Liver (tissue), 3 donors: ENCODE measurements around the gene PKDREJ.

Experiments
- ATF3 ChIP-seq: IDR thresholded peaks from 2 replicates; pipeline ENCODE4 v1.6.1; 2016; ENCODE audit warnings: antibody characterized with exemption
- CTCF ChIP-seq: fragments of 150-350 bp; IDR thresholded peaks from 2 replicates; pipeline ENCODE4 v1.5.1; 2017; ENCODE audit warnings: improper control_type of control experiment, low read depth, low read length; ENCODE audit not compliant: missing input control
- EGR1 ChIP-seq, 2 donors: IDR thresholded peaks; 2 replicates each; pipeline ENCODE4 v1.6.1; 2016 to 2018; ENCODE audit warnings: antibody characterized with exemption in 2 of 2, low read depth in 2 of 2
- FOXA1 ChIP-seq: IDR thresholded peaks from 2 replicates; pipeline ENCODE4 v1.6.1; 2016; ENCODE audit warnings: antibody characterized with exemption
- GABPA ChIP-seq, 2 donors: IDR thresholded peaks in 1 of 2; conservative IDR thresholded peaks in 1 of 2; 2 replicates each; pipeline ENCODE4 v1.6.1; 2016; ENCODE audit warnings: antibody characterized with exemption in 2 of 2, mild to moderate bottlenecking in 1 of 2, moderate library complexity in 1 of 2
- HNF4A ChIP-seq, 2 donors: conservative IDR thresholded peaks; 2 replicates each; pipeline ENCODE4 v1.6.1; 2016; ENCODE audit warnings: antibody characterized with exemption in 2 of 2, mild to moderate bottlenecking in 2 of 2
- JUND ChIP-seq, 2 donors: IDR thresholded peaks; 2 replicates each; pipeline ENCODE4 v1.6.1; 2016; ENCODE audit warnings: antibody characterized with exemption in 2 of 2
- MAX ChIP-seq: IDR thresholded peaks from 2 replicates; pipeline ENCODE4 v1.6.1; 2016; ENCODE audit warnings: antibody characterized with exemption
- RAD21 ChIP-seq, 2 donors: IDR thresholded peaks; 2 replicates each; pipeline ENCODE4 v1.6.1; 2016; ENCODE audit warnings: antibody characterized with exemption in 2 of 2, mild to moderate bottlenecking in 2 of 2
- SP1 ChIP-seq: IDR thresholded peaks from 2 replicates; pipeline ENCODE4 v1.6.1; 2018; ENCODE audit warnings: antibody characterized with exemption, mild to moderate bottlenecking
- TAF1 ChIP-seq: conservative IDR thresholded peaks from 2 replicates; pipeline ENCODE4 v1.6.1; 2016; ENCODE audit warnings: antibody characterized with exemption, mild to moderate bottlenecking
- YY1 ChIP-seq: IDR thresholded peaks from 2 replicates; pipeline ENCODE4 v1.6.1; 2016; ENCODE audit warnings: antibody characterized with exemption, mild to moderate bottlenecking
- ZBTB33 ChIP-seq: IDR thresholded peaks from 2 replicates; pipeline ENCODE4 v1.6.1; 2016; ENCODE audit warnings: antibody characterized with exemption
- donor health status: healthy.
- donor health status: healthy.

GRCh38 chr22:46278656-46279645, 15.8 kb upstream of the PKDREJ start:
- TF ChIP-seq CTCF (no peak), JUND (IDR thresholded peaks at IDR 0.05) (no peak), SP1 (no peak), TAF1 (no peak), ZBTB33 (no peak), GABPA (IDR thresholded peaks at IDR 0.05 in 1 of 2, conservative IDR thresholded peaks at IDR 0.05 in 1 of 2) (no peak), RAD21 (IDR thresholded peaks at IDR 0.05) (no peak), HNF4A (conservative IDR thresholded peaks at IDR 0.05) (no peak), MAX (no peak), YY1 (no peak), EGR1 (IDR thresholded peaks at IDR 0.05; ENCODE audit: low read depth in 2 of 2) (no peak), FOXA1 (no peak), ATF3 (no peak)
